Measurements from ENCODE around the gene GABRA5. TPM values are rescaled to one million over a fixed set of nuclear protein-coding genes. Genes with fewer than 3 reads are reported as not detected.

The GABRA5 gene
- polyA plus RNA-seq, 3 donors from 2014 or later, result not detected

GRCh38 chr15:26901041-26901440, 34.2 kb downstream of the GABRA5 start:
- Mint-ChIP-seq H3K27me3 (ENCODE audit: low read depth in 3 of 3) (no peaks in the 10 kb centered on the region), H3K4me1 (no peaks in the 10 kb centered on the region), H3K36me3 (peaks cover 0 to 3% (median 3%) of the 10 kb centered on the region in 3 donors), H3K9me3 (peaks cover 14 to 49% (median 29%) of the 10 kb centered on the region in 6 donors), H3K4me3 (no peak overlapping the region), H3K27ac (no peak overlapping the region)
- no peak for DNase-seq

- no peaks in the 10 kb centered on the region for H3K27me3 Mint-ChIP-seq (ENCODE audit: low read depth in 3 of 3)
- no peak for DNase-seq
- H3K4me1 Mint-ChIP-seq, result no peaks in the 10 kb centered on the region
- H3K36me3 Mint-ChIP-seq, result no peaks in the 10 kb centered on the region
- no peak overlapping the region for H3K4me3 Mint-ChIP-seq
- no peak overlapping the region for H3K27ac Mint-ChIP-seq
- H3K9me3 Mint-ChIP-seq, result peaks cover 6 to 32% (median 17%) of the 10 kb centered on the region in 6 donors
Observed at GRCh38 chr15:26910715-26911114, 43.9 kb downstream of the GABRA5 start.

- Mint-ChIP-seq H3K9me3 (peaks cover 3 to 34% (median 11%) of the 10 kb centered on the region in 6 donors), H3K27me3 (ENCODE audit: low read depth in 3 of 3) (no peaks in the 10 kb centered on the region)
Observed at GRCh38 chr15:26921433-26921832, 54.6 kb downstream of the GABRA5 start.

GRCh38 chr15:26926081-26926480, 59.2 kb downstream of the GABRA5 start:
- no peaks in the 10 kb centered on the region for H3K27me3 Mint-ChIP-seq (ENCODE audit: low read depth in 3 of 3)
- H3K4me3 Mint-ChIP-seq, result no peak overlapping the region
- H3K27ac Mint-ChIP-seq, result no peak overlapping the region
- DNase-seq, result no peak
- H3K4me1 Mint-ChIP-seq, result no peaks in the 10 kb centered on the region
- H3K9me3 Mint-ChIP-seq, result peaks cover 1 to 28% (median 9%) of the 10 kb centered on the region in 6 donors
- peaks cover 0 to 4% (median 0%) of the 10 kb centered on the region in 3 donors for H3K36me3 Mint-ChIP-seq

More at GRCh38 chr15:26921433-26921832, 54.6 kb downstream of the GABRA5 start:
- no peak for DNase-seq
- Mint-ChIP-seq H3K4me1 (no peaks in the 10 kb centered on the region), H3K4me3 (no peak overlapping the region), H3K36me3 (no peaks in the 10 kb centered on the region), H3K27ac (no peak overlapping the region)

- DNase-seq, result no peak
- Mint-ChIP-seq H3K9me3 (peaks cover 3 to 23% (median 9%) of the 10 kb centered on the region in 6 donors), H3K27ac (no peak overlapping the region), H3K27me3 (ENCODE audit: low read depth in 3 of 3) (peaks cover 0 to 2% (median 0%) of the 10 kb centered on the region in 3 donors), H3K36me3 (peaks cover 0 to 4% (median 0%) of the 10 kb centered on the region in 3 donors), H3K4me3 (no peak overlapping the region), H3K4me1 (no peaks in the 10 kb centered on the region)
Observed at GRCh38 chr15:26928051-26928450, 61.2 kb downstream of the GABRA5 start.

GRCh38 chr15:26929588-26929987, 62.7 kb downstream of the GABRA5 start:
- Mint-ChIP-seq H3K36me3 (peaks cover 0 to 4% (median 0%) of the 10 kb centered on the region in 3 donors), H3K27me3 (ENCODE audit: low read depth in 3 of 3) (peaks cover 0 to 2% (median 0%) of the 10 kb centered on the region in 3 donors), H3K4me3 (no peak overlapping the region), H3K27ac (no peak overlapping the region), H3K9me3 (peaks cover 2 to 22% (median 7%) of the 10 kb centered on the region in 6 donors), H3K4me1 (no peaks in the 10 kb centered on the region)
- no peak for DNase-seq

- DNase-seq, result no peak
- H3K9me3 Mint-ChIP-seq, result peaks cover 3 to 17% (median 5%) of the 10 kb centered on the region in 6 donors
- H3K36me3 Mint-ChIP-seq, result peaks cover 0 to 4% (median 0%) of the 10 kb centered on the region in 3 donors
- no peaks in the 10 kb centered on the region for H3K4me1 Mint-ChIP-seq
- H3K27me3 Mint-ChIP-seq (ENCODE audit: low read depth in 3 of 3), result peaks cover 0 to 2% (median 0%) of the 10 kb centered on the region in 3 donors
- H3K27ac Mint-ChIP-seq, result no peak overlapping the region
- no peak overlapping the region for H3K4me3 Mint-ChIP-seq
Observed at GRCh38 chr15:26934848-26935247, 68.0 kb downstream of the GABRA5 start.

GRCh38 chr15:26935322-26935721, 68.5 kb downstream of the GABRA5 start:
- Mint-ChIP-seq H3K4me1 (no peaks in the 10 kb centered on the region), H3K36me3 (peaks cover 0 to under 1% (median 0%) of the 10 kb centered on the region in 3 donors), H3K27me3 (ENCODE audit: low read depth in 3 of 3) (peaks cover 0 to 2% (median 0%) of the 10 kb centered on the region in 3 donors), H3K9me3 (peaks cover 1 to 13% (median 4%) of the 10 kb centered on the region in 6 donors), H3K4me3 (no peak overlapping the region), H3K27ac (no peak overlapping the region)
- DNase-seq, result no peak

- Mint-ChIP-seq H3K9me3 (peaks cover 0 to 12% (median 4%) of the 10 kb centered on the region in 6 donors), H3K4me3 (no peak overlapping the region), H3K27ac (no peak overlapping the region), H3K36me3 (no peaks in the 10 kb centered on the region), H3K27me3 (ENCODE audit: low read depth in 3 of 3) (peaks cover 0 to 2% (median 0%) of the 10 kb centered on the region in 3 donors), H3K4me1 (no peaks in the 10 kb centered on the region)
- no peak for DNase-seq
Observed at GRCh38 chr15:26936502-26936901, 69.6 kb downstream of the GABRA5 start.

- Mint-ChIP-seq H3K4me1 (no peaks in the 10 kb centered on the region), H3K27ac (no peak overlapping the region), H3K4me3 (no peak overlapping the region), H3K36me3 (no peaks in the 10 kb centered on the region), H3K27me3 (ENCODE audit: low read depth in 3 of 3) (peaks cover 0 to 2% (median 0%) of the 10 kb centered on the region in 3 donors), H3K9me3 (peaks cover 0 to 12% (median 2%) of the 10 kb centered on the region in 6 donors)
- DNase-seq, result no peak
Observed at GRCh38 chr15:26937134-26937533, 70.3 kb downstream of the GABRA5 start.

GRCh38 chr15:26939398-26939797, 72.5 kb downstream of the GABRA5 start:
- Mint-ChIP-seq H3K4me3 (no peak overlapping the region), H3K9me3 (peaks cover 0 to 15% (median 5%) of the 10 kb centered on the region in 6 donors), H3K27me3 (ENCODE audit: low read depth in 3 of 3) (no peaks in the 10 kb centered on the region), H3K27ac (no peak overlapping the region), H3K4me1 (no peaks in the 10 kb centered on the region), H3K36me3 (no peaks in the 10 kb centered on the region)
- no peak for DNase-seq

GRCh38 chr15:26941489-26941888, 74.6 kb downstream of the GABRA5 start:
- Mint-ChIP-seq H3K36me3 (no peaks in the 10 kb centered on the region), H3K4me3 (no peak overlapping the region), H3K4me1 (no peaks in the 10 kb centered on the region), H3K27me3 (ENCODE audit: low read depth in 3 of 3) (no peaks in the 10 kb centered on the region), H3K9me3 (peaks cover 0 to 16% (median 11%) of the 10 kb centered on the region in 6 donors), H3K27ac (no peak overlapping the region)
- no peak for DNase-seq

GRCh38 chr15:26943866-26944265, 77.0 kb downstream of the GABRA5 start:
- Mint-ChIP-seq H3K27ac (no peak overlapping the region), H3K27me3 (ENCODE audit: low read depth in 3 of 3) (peaks cover 0 to 2% (median 0%) of the 10 kb centered on the region in 3 donors), H3K4me1 (no peaks in the 10 kb centered on the region), H3K4me3 (no peak overlapping the region), H3K36me3 (no peaks in the 10 kb centered on the region), H3K9me3 (peaks cover 0 to 21% (median 11%) of the 10 kb centered on the region in 6 donors)
- DNase-seq, result no peak

GRCh38 chr15:26945046-26945445, 78.2 kb downstream of the GABRA5 start:
- no peak for DNase-seq
- no peak overlapping the region for H3K27ac Mint-ChIP-seq

GRCh38 chr15:26950001-26950400, 83.1 kb downstream of the GABRA5 start:
- no peak overlapping the region for H3K4me3 Mint-ChIP-seq
- peaks cover 6 to 24% (median 11%) of the 10 kb centered on the region in 6 donors for H3K9me3 Mint-ChIP-seq
- no peaks in the 10 kb centered on the region for H3K4me1 Mint-ChIP-seq
- H3K27me3 Mint-ChIP-seq (ENCODE audit: low read depth in 3 of 3), result peaks cover 0 to 2% (median 0%) of the 10 kb centered on the region in 3 donors
- no peak for DNase-seq
- no peak overlapping the region for H3K27ac Mint-ChIP-seq
- H3K36me3 Mint-ChIP-seq, result no peaks in the 10 kb centered on the region

More at GRCh38 chr15:26945046-26945445, 78.2 kb downstream of the GABRA5 start:
- no peaks in the 10 kb centered on the region for H3K4me1 Mint-ChIP-seq
- H3K4me3 Mint-ChIP-seq, result no peak overlapping the region
- peaks cover 0 to 21% (median 12%) of the 10 kb centered on the region in 6 donors for H3K9me3 Mint-ChIP-seq
- peaks cover 0 to 2% (median 0%) of the 10 kb centered on the region in 3 donors for H3K27me3 Mint-ChIP-seq (ENCODE audit: low read depth in 3 of 3)
- H3K36me3 Mint-ChIP-seq, result no peaks in the 10 kb centered on the region
